HepG2 (cell line): ENCODE data around the gene ADPRS. TPM values are rescaled to one million over a fixed set of nuclear protein-coding genes. Genes with fewer than 3 reads are reported as not detected.

Source experiments
- ATAC-seq: fragments of 200-7000 bp; cut with Tn5 transposase; 3 replicates; pipeline ENCODE4 v1.9.1; 2020; ENCODE audit warnings: mild to moderate bottlenecking, moderate library complexity
- BruUV-seq: library from RNA; stranded (reverse); fragments of 400-500 nt; replicated peaks from 2 replicates; lab custom pipeline; 2021; lab: Mats Ljungman, UMichigan
- CTCF ChIA-PET: fragments of 300-600 bp; formaldehyde crosslinking; extraction: SDS; loops from one replicate; lab custom pipeline; 2021; ENCODE audit warnings: low total read pairs, inconsistent platforms, low intra/inter-chr PET ratio; lab: Yijun Ruan, JAX
- POLR2A ChIA-PET: fragments of 350-600 bp; sonication (Branson Sonifier 250); formaldehyde crosslinking; loops from one replicate; lab custom pipeline; 2020; ENCODE audit warnings: antibody characterized with exemption, inconsistent platforms; lab: Yijun Ruan, JAX
- DNase-seq: peaks from one replicate; pipeline ENCODE4 v3.0.0-alpha.2; 2015; ENCODE audit warnings: low spot score
- FAIRE-seq: peaks from 3 replicates; lab custom pipeline; 2011; peaks lifted over from hg19 to GRCh38; lab: Jason Lieb, UNC
- H2AFZ ChIP-seq: one replicate; pipeline ENCODE4 v1.6.1; 2011; ENCODE audit warnings: low read length, inconsistent platforms
- H3K27ac ChIP-seq: fragments of 300-600 bp; 3 replicates; pipeline ENCODE4 v1.8.0; 2011; ENCODE audit warnings: mixed run types, mild to moderate bottlenecking, mixed read lengths, low read length, inconsistent platforms; ENCODE audit not compliant: insufficient read depth; ENCODE audit errors: extremely low read length
- H3K27me3 ChIP-seq, 2 experiments: fragments of 200-600 bp in 1 of 2; 2 replicates in 1 of 2; 3 replicates in 1 of 2; pipeline versions ENCODE4 v1.6.0 to v1.8.0; 2011; ENCODE audit warnings: low read length in 2 of 2, mild to moderate bottlenecking in 2 of 2, moderate library complexity in 2 of 2, inconsistent platforms in 1 of 2; ENCODE audit not compliant: insufficient read depth in 2 of 2, control insufficient read depth in 1 of 2
- H3K36me3 ChIP-seq, 2 experiments: fragments of 200-600 bp in 1 of 2; replicated peaks in 1 of 2; 2 replicates in 1 of 2; 3 replicates in 1 of 2; pipeline versions ENCODE4 v1.5.1 to v1.8.0; 2011; ENCODE audit warnings: low read length in 2 of 2, inconsistent platforms in 1 of 2; ENCODE audit not compliant: insufficient read depth in 2 of 2, control insufficient read depth in 1 of 2
- H3K4me1 ChIP-seq: 2 replicates; pipeline ENCODE4 v1.5.1; 2012; ENCODE audit warnings: low read length, inconsistent platforms; ENCODE audit not compliant: insufficient read depth
- H3K4me2 ChIP-seq: 2 replicates; pipeline ENCODE4 v1.6.0; 2011; ENCODE audit warnings: low read depth, low read length, inconsistent platforms
- H3K4me3 ChIP-seq, 3 experiments: fragments of 200-600 bp in 1 of 3; sonication (generic), shearing (Covaris generic) in 1 of 3; replicated peaks in 1 of 3; 2 replicates each; pipeline ENCODE4 v1.5.1; 2011 to 2016; ENCODE audit warnings: low read length in 3 of 3, inconsistent platforms in 2 of 3, low read depth in 2 of 3, mild to moderate bottlenecking in 2 of 3, control low read depth in 1 of 3, mixed read lengths in 1 of 3; ENCODE audit not compliant: insufficient read depth in 1 of 3
- H3K79me2 ChIP-seq: one replicate; pipeline ENCODE4 v1.6.1; 2011; ENCODE audit warnings: low read length, inconsistent platforms; ENCODE audit not compliant: insufficient read depth
- H3K9ac ChIP-seq: 2 replicates; pipeline ENCODE4 v1.6.0; 2011; ENCODE audit warnings: mild to moderate bottlenecking, low read depth, low read length, inconsistent platforms; ENCODE audit not compliant: insufficient read depth
- H3K9me3 ChIP-seq: 2 replicates; pipeline ENCODE4 v1.5.1; 2012; ENCODE audit warnings: mild to moderate bottlenecking, low read length
- H4K20me1 ChIP-seq: 2 replicates; pipeline ENCODE4 v1.6.0; 2011; ENCODE audit warnings: inconsistent platforms, mild to moderate bottlenecking, low read length, moderate library complexity; ENCODE audit not compliant: insufficient read depth
- BRD4 ChIP-seq: sonication (generic); formaldehyde crosslinking; IDR thresholded peaks from 2 replicates; pipeline ENCODE4 v1.4.0; 2020; ENCODE audit warnings: missing genetic modification reagents
- E2F2 ChIP-seq: sonication (generic); formaldehyde crosslinking; IDR thresholded peaks from 2 replicates; pipeline ENCODE4 v1.4.0; 2020; ENCODE audit warnings: missing genetic modification reagents, borderline replicate concordance
- FOXK2 ChIP-seq: fragments of 450-650 bp; IDR thresholded peaks from 2 replicates; pipeline ENCODE4 v1.6.1; 2016
- ISL2 ChIP-seq: sonication (generic); formaldehyde crosslinking; IDR thresholded peaks from 2 replicates; pipeline ENCODE4 v1.5.0; 2020; ENCODE audit warnings: missing genetic modification reagents
- MNT ChIP-seq: fragments of 450-650 bp; IDR thresholded peaks from 2 replicates; pipeline ENCODE4 v1.6.1; 2016
- NCOA2 ChIP-seq: sonication (generic); formaldehyde crosslinking; IDR thresholded peaks from 2 replicates; pipeline ENCODE4 v1.8.0; 2022; ENCODE audit warnings: inconsistent platforms
- THAP11 ChIP-seq: IDR thresholded peaks from 2 replicates; pipeline ENCODE4 v1.6.1; 2016; ENCODE audit warnings: missing biosample characterization, missing genetic modification reagents
- TOE1 ChIP-seq: sonication (generic); formaldehyde crosslinking; IDR thresholded peaks from 2 replicates; pipeline ENCODE4 v1.4.0; 2020; ENCODE audit warnings: mild to moderate bottlenecking, missing genetic modification reagents
- ZBTB33 ChIP-seq: sonication (generic); formaldehyde crosslinking; IDR thresholded peaks from 2 replicates; pipeline ENCODE4 v1.4.0; 2020; ENCODE audit warnings: missing genetic modification reagents
- ZBTB7B ChIP-seq: sonication (generic); formaldehyde crosslinking; IDR thresholded peaks from 2 replicates; pipeline ENCODE4 v1.4.0; 2020; ENCODE audit warnings: missing genetic modification reagents
- ZFYVE20 ChIP-seq: sonication (generic); formaldehyde crosslinking; IDR thresholded peaks from 2 replicates; pipeline ENCODE4 v1.8.0; 2023; ENCODE audit warnings: low read depth, mild to moderate bottlenecking, moderate library complexity, missing genetic modification reagents, borderline replicate concordance
- ZNF512 ChIP-seq: sonication (generic); formaldehyde crosslinking; IDR thresholded peaks from 2 replicates; pipeline ENCODE4 v1.4.0; 2020; ENCODE audit warnings: mild to moderate bottlenecking, missing genetic modification reagents
- ZNF691 ChIP-seq: sonication (generic); formaldehyde crosslinking; IDR thresholded peaks from 2 replicates; pipeline ENCODE4 v1.4.0; 2020; ENCODE audit warnings: missing genetic modification reagents, low read depth, mild to moderate bottlenecking, borderline replicate concordance
- ZSCAN12 ChIP-seq: sonication (generic); formaldehyde crosslinking; IDR thresholded peaks from 2 replicates; pipeline ENCODE4 v1.9.0; 2021; ENCODE audit warnings: mild to moderate bottlenecking, missing genetic modification reagents
- ZSCAN20 ChIP-seq: sonication (generic); formaldehyde crosslinking; IDR thresholded peaks from 2 replicates; pipeline ENCODE4 v1.4.0; 2020; ENCODE audit warnings: missing genetic modification reagents, mild to moderate bottlenecking, borderline replicate concordance
- WGBS: methylation state at CpG from one replicate; pipeline ENCODE4 v1.1.6; 2017; ENCODE audit warnings: low lambda C conversion rate; 5-methylcytosine and 5-hydroxymethylcytosine counted together
- in situ Hi-C: cut with HindIII; loops from 2 replicates; pipeline ENCODE4 v1.10.0; 2017; ENCODE audit warnings: low pct_unique_long_range_greater_than_20kb; ENCODE audit not compliant: extremely low pct_ligation_motif_present
- intact Hi-C: fragments of 100-400 bp; cut with micrococcal nuclease; formaldehyde crosslinking; loops from one replicate; pipeline ENCODE4 v1.10.0; 2022; ENCODE audit not compliant: unreplicated experiment
- polyA plus RNA-seq, 8 experiments: library from polyadenylated mRNA; depleted of rRNA in 3 of 8; stranded (reverse) in 7 of 8; unstranded in 1 of 8; fragments of >200 nt; fragmentation: Illumina TruSeq in 4 of 8; extraction: Trizol in 4 of 8; gene quantifications; 2 replicates each; pipeline versions ENCODE4 v1.2.1 to v1.2.3, GENCODE V29; 2011 to 2016; ENCODE audit warnings: low read depth in 4 of 8, missing spikeins in 1 of 8, mixed read lengths in 1 of 8; ENCODE audit not compliant: insufficient read depth in 1 of 8
- total RNA-seq, 5 experiments: library from RNA; depleted of rRNA; stranded (reverse); fragments of >200 nt; fragmentation: Illumina TruSeq; extraction: Trizol; gene quantifications; 2 replicates each; pipeline ENCODE4 v1.2.3, GENCODE V29; 2016; ENCODE audit warnings: low read depth in 1 of 5

The ADPRS gene
- total and polyA plus RNA-seq, 2 of the 13 experiments (the other 11 are each of a cell fraction or from before 2014, with no cell fraction given) = 30.6 to 36.4 TPM

GRCh38 chr1:36101546-36101945, 12.9 kb downstream of the ADPRS start:
- ChIA-PET CTCF (interaction anchor here (2.5 to 2.6 kb wide), 2 partner anchors 33 to 86 kb away, joined by 9 to 34 read pairs; no protein-coding TSS in a partner anchor), POLR2A (no interaction called here)
- 89% methylated on average over 5 of the region's 5 CpGs for WGBS
- Histone ChIP-seq H2AFZ (no peak overlapping the region), H4K20me1 (no peaks in the 10 kb centered on the region), H3K79me2 (no peaks in the 10 kb centered on the region), H3K4me2 (no peak overlapping the region), H3K36me3 (no peaks in the 10 kb centered on the region), H3K27me3 (no peaks in the 10 kb centered on the region), H3K27ac (no peak overlapping the region), H3K9ac (no peak overlapping the region), H3K4me3 (no peak overlapping the region), H3K9me3 (no peaks in the 10 kb centered on the region), H3K4me1 (peaks cover 45% of the 10 kb centered on the region)
- ATAC-seq (no peak), DNase-seq (no peak), FAIRE-seq (no peak)
- intact Hi-C loops = no loop called here
- in situ Hi-C loops = no loop called here
- BruUV-seq = no TSS peak
- no peak for TF ChIP-seq ISL2
- TF ChIP-seq FOXK2 = no peak
- TF ChIP-seq ZBTB33 (CRISPR knock-in tag) = no peak
- TF ChIP-seq ZNF512 = no peak
- no peak for TF ChIP-seq ZSCAN20
- no peak for TF ChIP-seq ZNF691 (CRISPR knock-in tag)
- no peak for TF ChIP-seq THAP11 (CRISPR knock-in tag)
- no peak for TF ChIP-seq ZFYVE20 (CRISPR knock-in tag)
- TF ChIP-seq MNT = no peak
- TF ChIP-seq NCOA2 (CRISPR knock-in tag) = no peak
- no peak for TF ChIP-seq ZBTB7B (CRISPR knock-in tag)
- TF ChIP-seq BRD4 (CRISPR knock-in tag) = no peak
- no peak for TF ChIP-seq ZSCAN12
- TF ChIP-seq E2F2 (CRISPR knock-in tag) = no peak
- TF ChIP-seq TOE1 (CRISPR knock-in tag) = no peak
